ENCODE measurements around the gene RASSF3.
"Not testable (repeated sequence)": the region's sequence is repeated elsewhere in the genome, so short reads cannot be mapped to it uniquely, and the experiment has no call there.

The RASSF3 gene

DNA sequence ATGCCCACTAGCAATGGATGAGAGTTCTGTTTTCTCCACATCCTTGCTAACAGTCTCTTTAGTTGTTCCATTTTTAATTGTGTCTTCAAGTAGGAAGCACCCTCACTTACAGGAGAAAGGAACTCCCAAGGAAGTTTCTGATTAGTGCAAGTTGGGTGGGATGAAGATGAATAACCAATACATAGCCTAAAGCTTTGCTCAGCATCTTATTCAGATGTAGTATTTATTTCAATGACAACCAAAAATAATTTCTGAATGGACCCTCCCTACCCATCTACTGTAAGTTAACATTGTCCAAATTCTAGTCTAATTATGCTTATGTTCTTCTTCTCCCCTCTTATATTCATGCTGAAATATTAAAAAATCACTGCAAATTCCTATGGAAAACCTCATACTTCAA, 36.0 kb downstream of the RASSF3 start:
- Histone ChIP-seq H3K27me3 (ENCODE audit: control insufficient read depth, insufficient read depth, low read length) (no peaks in the 10 kb centered on the region), H3K36me3 (ENCODE audit: insufficient read depth, low read length) (no peaks in the 10 kb centered on the region), H3K4me3 (ENCODE audit: low read length) (no peak overlapping the region), H3K4me2 (ENCODE audit: low read length) (no peak overlapping the region), H3K4me1 (ENCODE audit: control insufficient read depth, insufficient read depth, low read length) (no peaks in the 10 kb centered on the region), H3K9me3 (replicated peaks; ENCODE audit: low read length) (no peaks in the 10 kb centered on the region), H3K9ac (ENCODE audit: low read depth, low read length) (no peak overlapping the region)

DNA sequence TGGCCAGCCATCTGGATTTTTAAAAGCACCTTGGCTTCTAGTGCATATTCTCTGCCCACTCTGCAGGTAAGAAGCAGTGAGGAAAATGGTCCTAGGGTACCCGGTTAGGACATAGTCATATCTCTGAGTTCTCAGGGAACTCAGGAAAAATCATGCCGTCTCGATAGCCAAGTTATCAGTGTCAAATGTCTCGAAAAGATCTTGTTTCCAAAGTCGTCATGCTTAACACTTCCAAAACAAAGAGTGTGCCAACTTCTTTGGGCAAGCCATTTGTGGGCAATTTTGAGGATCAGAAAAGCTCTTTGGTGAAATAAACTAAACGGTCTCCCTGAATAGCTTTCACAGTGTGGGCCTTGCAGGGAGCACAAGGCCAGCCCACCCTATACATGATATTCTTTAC, 39.2 kb downstream of the RASSF3 start:
- peaks cover 2% of the 10 kb centered on the region for H3K4me1 ChIP-seq (ENCODE audit: control insufficient read depth, insufficient read depth, low read length)
- H3K9me3 ChIP-seq (replicated peaks; ENCODE audit: low read length) = no peaks in the 10 kb centered on the region
- no peaks in the 10 kb centered on the region for H3K27me3 ChIP-seq (ENCODE audit: control insufficient read depth, insufficient read depth, low read length)
- no peaks in the 10 kb centered on the region for H3K36me3 ChIP-seq (ENCODE audit: insufficient read depth, low read length)
- no peak overlapping the region for H3K4me3 ChIP-seq (ENCODE audit: low read length)
- H3K4me2 ChIP-seq (ENCODE audit: low read length) = no peak overlapping the region
- no peak overlapping the region for H3K9ac ChIP-seq (ENCODE audit: low read depth, low read length)

DNA sequence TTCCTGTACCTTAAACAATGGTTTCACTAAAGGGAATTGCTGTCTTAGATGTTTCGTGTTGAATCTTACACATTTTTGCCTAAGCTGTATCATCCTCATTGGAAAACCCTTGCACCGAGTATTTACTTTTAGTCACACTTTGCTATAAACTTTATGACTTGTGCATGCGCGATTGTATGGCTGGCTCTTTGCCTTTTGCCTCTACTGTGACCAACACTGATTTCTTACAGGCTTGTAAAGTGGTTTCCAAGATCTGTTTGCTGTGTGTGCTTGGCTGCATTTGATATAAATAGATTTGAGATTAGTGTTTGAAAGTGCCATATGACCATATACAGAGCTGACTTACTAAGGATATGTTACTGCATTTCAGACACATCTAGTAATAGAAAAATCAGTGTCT, 40.5 kb downstream of the RASSF3 start:
- H3K36me3 ChIP-seq (ENCODE audit: insufficient read depth, low read length) = no peaks in the 10 kb centered on the region
- H3K9ac ChIP-seq (ENCODE audit: low read depth, low read length) = no peak overlapping the region
- peaks cover 2% of the 10 kb centered on the region for H3K4me1 ChIP-seq (ENCODE audit: control insufficient read depth, insufficient read depth, low read length)

DNA sequence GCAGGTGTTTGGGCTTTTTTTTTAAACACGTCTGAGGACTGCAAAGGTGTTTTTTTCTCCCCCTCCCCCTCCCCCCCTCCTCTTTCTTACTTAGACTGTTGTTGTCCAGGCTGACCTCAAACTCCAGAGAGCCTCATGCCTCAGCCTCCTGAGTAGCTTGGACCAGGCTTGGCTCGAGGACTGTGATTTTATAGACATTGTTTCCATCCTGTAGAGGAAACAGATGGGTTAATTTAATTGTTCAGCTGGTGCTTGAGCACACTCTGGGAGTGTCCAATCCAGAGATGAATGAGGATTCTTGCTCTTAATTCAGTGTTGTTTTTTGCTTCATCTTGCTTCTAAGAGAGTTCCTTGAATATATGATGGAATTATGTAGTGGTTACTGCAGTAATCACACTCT, 42.1 kb downstream of the RASSF3 start:
- H3K4me1 ChIP-seq (ENCODE audit: control insufficient read depth, insufficient read depth, low read length) = peaks cover 2% of the 10 kb centered on the region
- no peak overlapping the region for H3K4me3 ChIP-seq (ENCODE audit: low read length)
- no peak overlapping the region for H3K4me2 ChIP-seq (ENCODE audit: low read length)
- no peaks in the 10 kb centered on the region for H3K9me3 ChIP-seq (replicated peaks; ENCODE audit: low read length)
- no peaks in the 10 kb centered on the region for H3K36me3 ChIP-seq (ENCODE audit: insufficient read depth, low read length)
- no peak overlapping the region for H3K9ac ChIP-seq (ENCODE audit: low read depth, low read length)
- no peaks in the 10 kb centered on the region for H3K27me3 ChIP-seq (ENCODE audit: control insufficient read depth, insufficient read depth, low read length)

More for the DNA sequence above, 40.5 kb downstream of the RASSF3 start:
- no peaks in the 10 kb centered on the region for H3K9me3 ChIP-seq (replicated peaks; ENCODE audit: low read length)
- no peak overlapping the region for H3K4me3 ChIP-seq (ENCODE audit: low read length)
- H3K4me2 ChIP-seq (ENCODE audit: low read length) = no peak overlapping the region
- H3K27me3 ChIP-seq (ENCODE audit: control insufficient read depth, insufficient read depth, low read length) = no peaks in the 10 kb centered on the region

DNA sequence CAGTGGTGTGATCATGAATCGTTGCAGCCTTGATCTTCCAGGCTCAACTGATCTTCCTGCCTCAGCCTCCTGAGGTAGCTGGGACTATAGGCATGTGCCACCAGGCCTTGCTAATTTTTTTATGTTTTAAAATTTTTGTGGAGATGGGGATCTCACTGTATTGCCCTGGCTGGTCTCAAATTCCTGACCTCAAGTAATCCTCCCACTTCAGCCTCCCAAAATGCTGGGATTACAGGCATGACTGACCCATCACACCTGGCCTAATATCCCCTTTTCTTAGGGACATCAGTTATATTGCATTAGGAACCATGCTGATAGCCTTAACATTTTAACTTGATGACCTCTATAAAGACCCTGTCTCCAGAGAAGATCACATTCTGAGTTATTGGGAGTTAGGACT, 42.8 kb downstream of the RASSF3 start:
- peaks cover 2% of the 10 kb centered on the region for H3K4me1 ChIP-seq (ENCODE audit: control insufficient read depth, insufficient read depth, low read length)

DNA sequence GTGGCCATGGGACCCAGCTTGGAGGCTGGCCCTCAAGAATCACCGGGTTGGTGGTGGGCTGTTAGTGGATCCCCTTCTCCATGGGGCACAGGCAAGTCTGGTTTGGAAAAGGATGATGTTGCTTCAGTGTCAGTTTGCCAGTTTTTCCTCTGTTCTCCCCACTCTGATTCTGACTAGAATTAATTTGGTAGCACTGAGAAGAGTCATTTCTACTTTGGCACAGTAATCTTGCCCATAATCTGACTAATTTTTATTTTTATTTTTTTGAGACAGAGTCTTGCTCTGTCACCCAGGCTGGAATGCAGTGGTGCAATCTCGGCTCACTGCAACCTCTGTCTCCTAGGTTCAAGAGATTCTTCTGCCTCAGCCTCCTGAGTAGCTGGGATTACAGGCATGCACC, 43.6 kb downstream of the RASSF3 start:
- H3K9ac ChIP-seq (ENCODE audit: low read depth, low read length); H3K36me3 ChIP-seq (ENCODE audit: insufficient read depth, low read length); H3K27me3 ChIP-seq (ENCODE audit: control insufficient read depth, insufficient read depth, low read length); H3K4me3 ChIP-seq (ENCODE audit: low read length); H3K9me3 ChIP-seq (replicated peaks; ENCODE audit: low read length); H3K4me1 ChIP-seq (ENCODE audit: control insufficient read depth, insufficient read depth, low read length); H3K4me2 ChIP-seq (ENCODE audit: low read length): not testable (repeated sequence)

More for the DNA sequence above, 42.8 kb downstream of the RASSF3 start:
- Histone ChIP-seq H3K27me3 (ENCODE audit: control insufficient read depth, insufficient read depth, low read length) (no peaks in the 10 kb centered on the region), H3K4me2 (ENCODE audit: low read length) (no peak overlapping the region), H3K9ac (ENCODE audit: low read depth, low read length) (no peak overlapping the region), H3K9me3 (replicated peaks; ENCODE audit: low read length) (no peaks in the 10 kb centered on the region), H3K36me3 (ENCODE audit: insufficient read depth, low read length) (no peaks in the 10 kb centered on the region), H3K4me3 (ENCODE audit: low read length) (no peak overlapping the region)

DNA sequence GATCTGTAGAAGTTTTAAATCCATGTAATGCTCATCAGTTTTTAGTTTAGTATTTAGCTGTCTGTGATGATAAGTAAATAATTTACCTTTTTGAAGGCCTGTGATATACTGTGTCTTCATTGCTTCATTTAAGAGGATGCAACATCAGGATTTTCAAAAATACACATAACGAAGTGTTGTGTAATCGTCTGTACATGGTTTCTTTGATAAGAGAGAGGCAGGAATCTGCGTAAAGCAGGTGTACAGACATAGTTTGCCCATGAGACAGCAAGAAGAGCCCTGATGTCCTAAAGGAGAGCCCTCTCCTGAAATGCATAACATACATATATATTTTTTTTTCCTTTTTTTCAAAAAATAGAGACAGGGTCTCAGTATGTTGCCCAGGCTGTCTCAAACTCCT, 44.8 kb downstream of the RASSF3 start:
- no peaks in the 10 kb centered on the region for H3K9me3 ChIP-seq (replicated peaks; ENCODE audit: low read length)
- peaks cover 2% of the 10 kb centered on the region for H3K4me1 ChIP-seq (ENCODE audit: control insufficient read depth, insufficient read depth, low read length)
- no peak overlapping the region for H3K4me3 ChIP-seq (ENCODE audit: low read length)
- H3K27me3 ChIP-seq (ENCODE audit: control insufficient read depth, insufficient read depth, low read length) = no peaks in the 10 kb centered on the region
- no peak overlapping the region for H3K4me2 ChIP-seq (ENCODE audit: low read length)
- no peak overlapping the region for H3K9ac ChIP-seq (ENCODE audit: low read depth, low read length)
- no peaks in the 10 kb centered on the region for H3K36me3 ChIP-seq (ENCODE audit: insufficient read depth, low read length)

DNA sequence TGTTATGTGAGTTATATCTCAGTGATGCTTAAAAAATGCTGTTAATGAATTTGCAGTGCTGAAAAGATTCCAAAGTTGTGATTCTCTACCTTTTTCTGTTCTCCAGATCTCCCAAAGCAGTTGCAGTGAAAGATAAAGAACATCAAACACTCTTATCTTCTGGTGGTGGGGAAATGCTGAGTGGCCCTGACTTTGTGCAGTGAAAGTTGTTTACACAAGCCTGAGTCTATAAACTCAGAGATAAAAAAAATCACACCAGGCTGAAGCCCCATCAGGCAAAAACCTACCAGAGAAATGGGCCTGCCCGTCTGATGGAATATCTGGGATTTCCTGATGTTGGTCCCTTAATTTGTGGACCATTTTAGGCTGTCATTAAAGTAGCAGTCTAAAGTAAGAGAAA, 46.1 kb downstream of the RASSF3 start:
- H3K36me3 ChIP-seq (ENCODE audit: insufficient read depth, low read length) = no peaks in the 10 kb centered on the region
- H3K4me2 ChIP-seq (ENCODE audit: low read length) = no peak overlapping the region
- H3K4me3 ChIP-seq (ENCODE audit: low read length) = no peak overlapping the region
- H3K9ac ChIP-seq (ENCODE audit: low read depth, low read length) = no peak overlapping the region
- H3K27me3 ChIP-seq (ENCODE audit: control insufficient read depth, insufficient read depth, low read length) = no peaks in the 10 kb centered on the region
- H3K9me3 ChIP-seq (replicated peaks; ENCODE audit: low read length) = no peaks in the 10 kb centered on the region
- peaks cover 2% of the 10 kb centered on the region for H3K4me1 ChIP-seq (ENCODE audit: control insufficient read depth, insufficient read depth, low read length)

DNA sequence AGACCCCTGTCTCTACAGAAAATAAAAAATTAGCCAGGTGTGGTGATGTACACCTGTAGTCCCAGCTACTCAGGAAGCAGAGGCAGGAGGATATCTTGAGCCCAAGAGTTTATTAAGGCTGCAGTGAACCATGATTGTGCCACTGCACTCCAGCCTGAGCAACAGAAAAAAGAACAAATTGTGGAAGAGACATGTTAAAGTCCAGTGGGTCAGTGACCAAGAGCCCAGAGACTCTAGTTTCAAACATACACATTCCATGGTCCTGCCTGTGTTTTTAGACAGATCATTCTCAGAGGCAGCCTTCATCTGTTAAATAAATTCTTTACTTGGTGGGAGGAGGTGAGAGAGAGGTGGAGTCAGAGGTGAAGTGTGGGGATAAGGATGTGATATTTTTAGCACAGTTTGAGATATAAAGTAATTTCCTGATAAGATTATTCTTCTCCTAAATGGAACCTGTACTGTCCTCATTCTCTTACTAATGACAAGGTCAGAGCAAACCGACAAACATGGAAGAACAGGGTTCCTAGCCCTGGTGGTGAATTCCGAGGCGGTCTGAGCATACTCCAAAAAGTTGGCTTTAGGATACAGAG, 48.7 kb downstream of the RASSF3 start:
- Histone ChIP-seq H3K4me2 (ENCODE audit: low read length) (no peak overlapping the region), H3K9me3 (replicated peaks; ENCODE audit: low read length) (no peaks in the 10 kb centered on the region), H3K27me3 (ENCODE audit: control insufficient read depth, insufficient read depth, low read length) (no peaks in the 10 kb centered on the region), H3K9ac (ENCODE audit: low read depth, low read length) (no peak overlapping the region), H3K4me3 (ENCODE audit: low read length) (no peak overlapping the region), H3K36me3 (ENCODE audit: insufficient read depth, low read length) (no peaks in the 10 kb centered on the region), H3K4me1 (ENCODE audit: control insufficient read depth, insufficient read depth, low read length) (no peaks in the 10 kb centered on the region)

DNA sequence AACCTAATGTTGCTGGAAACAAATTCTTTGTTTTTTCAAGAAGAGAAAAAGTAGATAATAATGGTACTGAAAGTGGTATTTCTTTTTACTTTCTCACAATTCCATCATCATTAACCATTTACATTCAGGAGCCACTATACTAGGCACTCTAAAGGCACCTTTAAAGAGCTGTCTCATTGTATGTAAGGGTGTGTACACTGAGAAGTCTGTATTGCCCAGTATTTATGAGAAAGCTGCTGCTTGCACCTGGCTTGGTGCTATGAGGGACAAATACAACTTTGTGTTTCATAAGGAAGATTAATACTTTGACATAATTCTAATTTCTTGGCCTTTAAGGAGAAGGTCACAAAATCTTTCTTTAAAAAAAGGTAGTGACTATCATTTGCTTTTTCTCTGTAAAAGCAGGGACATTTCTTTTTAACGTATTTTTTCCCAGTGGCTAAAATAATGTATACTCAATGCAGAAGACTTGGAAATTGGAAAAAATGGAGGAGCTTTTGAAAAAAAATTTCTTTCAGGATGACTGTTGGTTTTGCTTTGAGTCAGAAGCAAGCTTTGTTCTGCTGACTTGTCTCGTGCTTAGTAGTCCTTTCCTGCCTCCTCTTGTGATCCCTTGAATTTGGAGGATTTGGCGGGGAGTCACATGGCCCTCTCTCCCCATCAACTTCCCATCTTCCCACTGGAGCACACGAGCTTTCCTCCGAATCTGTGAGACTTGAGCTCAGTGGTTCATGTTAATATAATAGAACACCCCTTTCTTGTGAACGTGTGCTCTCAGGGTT, 50.1 kb downstream of the RASSF3 start:
- Histone ChIP-seq H3K4me2 (ENCODE audit: low read length) (no peak overlapping the region), H3K27me3 (ENCODE audit: control insufficient read depth, insufficient read depth, low read length) (no peaks in the 10 kb centered on the region), H3K9me3 (replicated peaks; ENCODE audit: low read length) (no peaks in the 10 kb centered on the region), H3K4me3 (ENCODE audit: low read length) (no peak overlapping the region), H3K36me3 (ENCODE audit: insufficient read depth, low read length) (no peaks in the 10 kb centered on the region), H3K9ac (ENCODE audit: low read depth, low read length) (no peak overlapping the region), H3K4me1 (ENCODE audit: control insufficient read depth, insufficient read depth, low read length) (peaks cover under 1% of the 10 kb centered on the region)

DNA sequence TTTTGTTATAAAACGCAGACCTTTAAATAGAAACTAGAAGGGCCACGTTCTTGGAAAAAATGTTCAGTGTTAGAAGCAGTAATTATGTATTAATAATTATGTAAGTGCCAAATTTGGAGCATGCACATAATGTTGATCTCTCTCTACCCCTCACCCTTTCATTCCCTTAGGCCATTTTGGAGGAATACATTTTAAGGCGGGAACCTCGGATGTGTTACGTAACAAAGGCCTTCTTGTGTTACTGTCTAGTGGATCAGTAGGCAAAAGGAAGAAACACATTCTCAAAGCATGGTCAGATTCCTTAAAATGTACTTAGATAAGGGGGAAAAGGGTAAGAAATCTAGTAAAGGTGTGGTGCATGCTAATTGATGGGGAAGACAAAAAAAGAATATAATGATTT, 52.7 kb downstream of the RASSF3 start:
- H3K36me3 ChIP-seq (ENCODE audit: insufficient read depth, low read length) = no peaks in the 10 kb centered on the region
- H3K27me3 ChIP-seq (ENCODE audit: control insufficient read depth, insufficient read depth, low read length) = no peaks in the 10 kb centered on the region
- peaks cover 11% of the 10 kb centered on the region for H3K4me1 ChIP-seq (ENCODE audit: control insufficient read depth, insufficient read depth, low read length)
- H3K4me2 ChIP-seq (ENCODE audit: low read length) = no peak overlapping the region
- H3K9ac ChIP-seq (ENCODE audit: low read depth, low read length) = no peak overlapping the region
- no peaks in the 10 kb centered on the region for H3K9me3 ChIP-seq (replicated peaks; ENCODE audit: low read length)
- H3K4me3 ChIP-seq (ENCODE audit: low read length) = no peak overlapping the region

DNA sequence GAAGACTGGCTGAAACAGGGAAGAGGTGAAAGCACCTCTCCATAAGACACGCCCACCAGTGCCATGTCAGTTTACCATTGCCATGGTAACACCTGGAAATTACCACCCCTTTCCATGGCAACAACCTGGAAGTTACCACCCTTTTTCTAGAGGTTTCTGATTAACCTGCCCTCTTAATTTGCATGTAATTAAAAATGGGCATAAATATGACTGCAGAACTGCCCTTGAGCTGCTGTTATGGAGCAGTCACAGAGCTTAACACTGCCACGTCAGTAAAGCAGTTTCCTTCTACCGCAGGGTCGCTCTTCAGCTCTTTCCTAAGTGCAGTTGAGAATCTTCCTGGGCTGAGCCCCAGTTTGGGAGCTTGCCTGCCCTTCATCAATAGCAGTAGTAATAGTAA, 55.2 kb downstream of the RASSF3 start:
- H3K4me1 ChIP-seq (ENCODE audit: control insufficient read depth, insufficient read depth, low read length) = peaks cover 20% of the 10 kb centered on the region
- H3K4me3 ChIP-seq (ENCODE audit: low read length) = no peak overlapping the region
- H3K36me3 ChIP-seq (ENCODE audit: insufficient read depth, low read length) = no peaks in the 10 kb centered on the region
- no peak overlapping the region for H3K4me2 ChIP-seq (ENCODE audit: low read length)
- no peak overlapping the region for H3K9ac ChIP-seq (ENCODE audit: low read depth, low read length)
- H3K27me3 ChIP-seq (ENCODE audit: control insufficient read depth, insufficient read depth, low read length) = no peaks in the 10 kb centered on the region
- H3K9me3 ChIP-seq (replicated peaks; ENCODE audit: low read length) = no peaks in the 10 kb centered on the region
